H1 (cell line): ENCODE results near the gene AIFM3.

ENCODE experiments used
- TAF1 ChIP-seq: IDR thresholded peaks from 2 replicates; pipeline ENCODE4 v1.6.1; 2011; ENCODE audit warnings: mild to moderate bottlenecking, low read depth, low read length
- TCF12 ChIP-seq: IDR thresholded peaks from 2 replicates; pipeline ENCODE4 v1.6.1; 2011; ENCODE audit warnings: low read depth, mild to moderate bottlenecking, low read length
- TEAD4 ChIP-seq: IDR thresholded peaks from 2 replicates; pipeline ENCODE4 v1.6.1; 2012; ENCODE audit warnings: low read depth, low read length, inconsistent platforms, mixed read lengths

DNA sequence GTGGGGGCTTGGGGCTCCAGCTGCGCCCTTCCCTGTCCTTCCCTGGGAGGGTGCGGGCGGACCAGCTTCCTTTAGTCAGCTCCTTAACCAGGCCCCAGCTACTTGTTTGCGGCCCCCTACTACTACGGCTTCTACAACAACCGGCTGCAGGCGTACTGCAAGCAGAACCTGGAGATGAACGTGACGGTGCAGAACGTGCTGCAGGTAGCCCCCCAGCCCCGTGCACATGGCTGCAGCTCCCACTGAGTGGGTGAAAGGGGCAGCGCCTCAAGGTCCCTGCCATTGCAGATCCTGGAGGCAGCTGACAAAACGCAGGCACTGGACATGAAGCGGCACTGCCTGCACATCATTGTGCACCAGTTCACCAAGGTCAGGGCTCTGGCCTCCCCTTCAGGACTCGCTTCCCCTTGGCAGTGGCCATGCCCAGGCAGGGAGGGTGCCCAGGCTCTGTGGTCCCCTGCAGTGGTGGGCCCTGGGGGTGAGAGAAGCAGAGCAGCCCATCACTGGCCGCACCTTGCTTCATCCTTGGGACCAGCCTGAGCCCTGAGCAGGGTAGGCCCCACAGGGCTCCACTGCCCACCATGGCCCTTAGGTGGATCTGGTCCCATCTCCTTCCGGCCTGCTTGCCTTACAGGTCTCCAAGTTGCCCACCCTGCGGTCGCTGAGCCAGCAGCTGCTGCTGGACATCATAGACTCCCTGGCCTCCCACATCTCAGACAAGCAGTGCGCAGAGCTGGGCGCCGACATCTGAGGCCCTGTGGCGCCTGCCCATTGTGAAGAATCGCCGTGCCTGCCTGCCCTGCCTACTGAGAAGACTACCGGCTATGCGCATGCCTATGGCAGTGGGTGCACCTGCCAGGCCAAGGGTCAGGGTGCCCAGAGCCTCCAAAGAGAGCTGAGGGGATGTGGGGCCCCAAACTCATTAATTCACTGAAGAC lies 29.8 kb downstream of the AIFM3 start:
- no peak for TF ChIP-seq TEAD4
- TF ChIP-seq TAF1 = no peak
- no peak for TF ChIP-seq TCF12
